GM19397 (cell line): ENCODE measurements around the gene GLYATL3.
"Not testable (repeated sequence)": the region's sequence is repeated elsewhere in the genome, so short reads cannot be mapped to it uniquely, and the experiment has no call there.

Experiments used
- ATAC-seq: cut with Tn5 transposase; IDR thresholded peaks from one replicate; pipeline ENCODE4 v1.9.1; 2021; ENCODE audit warnings: mild to moderate bottlenecking, moderate library complexity; ENCODE audit not compliant: unreplicated experiment

The GLYATL3 gene

GRCh38 chr6:49499623-49500022 lies at the start of gene GLYATL3:
GLYATL3 (plus strand) TSS chr6:49499923; CDS start chr6:49511991, 12,068 bp downstream.
- no peak for ATAC-seq

DNA sequence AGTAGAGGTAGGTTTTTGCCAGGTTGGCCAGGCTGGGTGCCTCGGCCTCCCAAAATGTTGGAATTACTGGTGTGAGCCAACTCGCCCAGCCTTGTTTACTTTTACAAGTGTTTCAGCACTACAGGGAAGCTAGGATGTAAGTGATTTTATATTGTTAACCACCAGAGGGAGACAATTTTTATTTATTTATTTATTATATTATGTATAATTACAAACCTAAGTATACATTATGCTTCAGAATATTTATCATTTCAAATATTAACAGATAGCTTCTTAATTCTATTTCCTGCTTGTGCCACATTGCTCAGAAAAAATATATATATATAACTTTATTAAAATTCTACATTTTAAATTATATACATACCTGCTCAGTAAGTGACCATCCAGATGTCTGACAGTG lies 46.5 kb upstream of the GLYATL3 start:
- ATAC-seq = no peak

DNA sequence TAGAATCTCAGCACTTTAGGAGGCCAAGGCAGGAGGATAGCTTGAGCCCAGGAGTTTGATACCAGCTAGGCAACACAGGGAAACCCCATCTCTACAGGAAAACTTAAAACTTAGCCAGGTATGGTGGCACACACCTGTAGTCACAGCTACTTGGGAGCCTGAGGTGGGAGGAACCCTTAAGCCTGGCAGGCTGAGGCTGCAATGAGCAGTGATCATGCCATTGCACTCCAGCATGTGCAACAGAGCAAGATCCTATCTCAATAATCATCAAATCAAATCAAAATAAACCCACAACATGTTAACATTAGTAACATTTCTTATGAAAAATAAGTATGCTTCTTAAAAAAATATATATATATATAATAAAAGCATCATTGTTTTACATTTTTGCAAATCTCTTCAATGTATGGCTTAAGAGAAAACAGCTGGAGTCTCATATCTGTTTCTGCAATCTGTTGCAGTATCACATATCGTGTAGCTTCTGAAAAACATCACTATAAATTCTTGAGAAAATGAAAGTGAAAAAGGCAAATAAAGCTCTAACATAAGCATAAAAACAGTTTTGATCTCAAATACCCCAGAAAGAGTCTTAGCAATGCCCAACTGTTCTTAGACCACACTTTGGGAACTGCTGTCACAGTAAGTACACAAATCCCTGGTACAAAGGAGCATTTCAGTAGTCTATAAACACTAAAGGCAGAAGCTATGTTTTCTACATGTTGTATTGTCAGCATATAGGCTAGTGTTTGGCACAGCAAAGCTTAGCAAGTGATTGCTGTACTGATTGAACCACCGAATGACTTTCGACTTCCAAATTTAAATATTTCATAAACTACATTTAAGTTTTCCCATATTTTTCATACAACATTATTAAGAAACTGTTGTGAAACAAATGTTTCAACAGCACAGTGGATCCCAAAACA lies 44.7 kb upstream of the GLYATL3 start:
- peak; percentile 71 for ATAC-seq

GRCh38 chr6:49457771-49458170 lies 42.0 kb upstream of the GLYATL3 start:
- no peak for ATAC-seq

DNA sequence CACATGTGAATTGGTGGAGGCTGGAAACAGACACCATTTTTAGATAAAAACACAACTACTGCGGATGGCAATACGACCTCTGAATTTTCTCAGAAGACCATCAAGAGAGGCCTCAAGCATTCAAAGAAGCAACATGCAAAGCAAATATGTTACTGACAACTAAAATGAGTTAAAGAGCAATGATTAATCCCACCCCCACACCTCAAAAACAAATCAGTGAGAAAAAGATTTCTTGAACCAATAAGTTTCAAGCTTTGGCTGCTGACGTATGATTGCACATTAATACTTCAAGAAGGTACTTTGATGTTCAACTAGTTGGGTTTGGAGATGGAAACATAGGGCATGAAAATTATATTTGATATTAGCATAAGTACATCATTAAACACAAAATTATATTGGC lies 37.7 kb upstream of the GLYATL3 start:
- ATAC-seq = no peak

GRCh38 chr6:49462599-49462926 lies 37.2 kb upstream of the GLYATL3 start:
- ATAC-seq = peak; percentile 11

GRCh38 chr6:49462927-49463611 lies 36.7 kb upstream of the GLYATL3 start, which contains the start of the genes CENPQ and MMUT:
CENPQ (plus strand) TSS chr6:49463370; CDS start chr6:49470177, 6,807 bp downstream.
MMUT (minus strand) TSS chr6:49463253; CDS start chr6:49459466, 3,787 bp downstream.
- ATAC-seq = peak; percentile 100

- ATAC-seq = no peak
These were observed 36.1 kb upstream of the GLYATL3 start for GRCh38 chr6:49463612-49463967.

DNA sequence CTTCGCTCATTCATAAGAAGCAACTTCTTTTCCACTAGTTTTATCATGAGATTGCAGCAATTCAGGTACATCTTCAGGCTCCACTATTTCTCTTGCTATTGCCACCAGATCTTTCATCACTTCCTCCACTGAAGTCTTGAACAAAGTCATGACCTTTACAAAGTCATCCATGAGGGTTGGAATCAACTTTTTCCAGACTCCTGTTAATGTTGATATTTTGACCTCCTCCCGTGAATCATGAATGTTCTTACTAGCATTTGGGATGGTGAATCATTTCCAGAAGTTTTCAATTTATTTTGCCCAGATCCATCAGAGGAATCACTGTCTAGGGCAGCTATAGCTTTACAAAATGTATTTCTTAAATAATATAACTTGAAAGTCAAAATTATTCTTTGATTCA lies 35.0 kb upstream of the GLYATL3 start:
- ATAC-seq = no peak

DNA sequence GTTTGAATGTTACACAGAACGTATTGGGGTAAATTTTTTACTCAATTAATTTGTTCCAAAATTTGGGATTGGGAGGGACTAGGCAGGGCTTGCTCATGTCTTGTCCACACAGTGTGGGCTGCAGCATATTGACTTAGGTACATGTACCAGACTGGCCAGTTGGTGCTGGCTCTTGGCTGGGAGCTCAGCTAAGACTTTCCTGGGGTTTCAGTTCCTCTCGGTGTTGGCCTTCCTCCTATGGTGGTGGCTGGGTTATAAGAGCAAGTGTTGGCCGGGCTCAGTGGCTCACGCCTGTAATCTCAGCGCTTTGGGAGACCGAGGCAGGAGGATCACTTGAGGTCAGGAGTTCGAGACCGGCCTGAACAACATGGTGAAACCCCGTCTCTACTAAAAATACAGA lies 31.7 kb upstream of the GLYATL3 start:
- no peak for ATAC-seq

- ATAC-seq = not testable (repeated sequence)
These were observed 23.2 kb upstream of the GLYATL3 start for GRCh38 chr6:49476564-49476963.

DNA sequence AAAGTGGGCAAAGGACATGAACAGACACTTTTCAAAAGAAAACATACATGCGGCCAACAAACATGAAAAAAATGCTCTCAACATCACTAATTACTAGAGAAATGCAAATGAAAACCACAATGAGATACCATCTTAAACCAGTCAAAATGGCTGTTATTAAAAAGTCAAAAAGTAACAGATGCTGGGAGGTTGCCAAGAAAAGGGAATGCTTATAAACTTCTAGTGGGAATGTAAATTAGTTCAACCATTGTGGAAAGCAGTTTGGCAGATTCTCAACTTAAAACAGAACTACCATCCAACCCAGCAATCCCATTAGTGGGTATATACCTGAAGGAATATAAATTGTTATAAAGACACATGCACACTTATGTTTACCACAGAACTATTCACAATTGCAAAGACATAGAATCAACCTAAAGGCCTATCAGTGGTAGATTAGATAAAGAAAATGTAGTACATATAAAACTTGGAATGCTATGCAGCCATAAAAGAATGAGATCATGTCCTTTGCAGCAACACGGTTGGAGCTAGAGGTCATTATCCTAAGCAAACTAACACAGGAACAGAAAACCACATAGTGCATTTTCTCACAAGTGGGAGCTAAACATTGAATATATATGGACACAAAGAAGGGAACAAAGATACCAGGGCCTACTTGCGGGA lies 20.3 kb upstream of the GLYATL3 start:
- no peak for ATAC-seq

DNA sequence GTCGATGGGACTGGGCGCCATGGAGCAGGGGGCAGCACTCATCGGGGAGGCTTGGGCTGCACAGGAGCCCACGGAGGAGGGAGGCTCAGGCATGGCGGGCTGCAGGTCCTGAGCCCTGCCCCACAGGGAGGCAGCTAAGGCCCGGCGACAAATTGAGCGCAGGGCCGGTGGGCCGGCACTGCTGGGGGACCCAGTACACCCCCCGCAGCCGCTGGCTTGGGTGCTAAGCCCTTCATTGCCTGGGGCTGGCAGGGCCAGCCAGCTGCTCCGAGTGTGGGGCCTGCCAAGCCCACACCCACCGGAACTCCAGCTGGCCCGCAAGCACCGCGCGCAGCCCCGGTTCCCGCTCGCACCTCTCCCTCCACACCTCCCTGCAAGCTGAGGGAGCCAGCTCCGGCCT lies 17.9 kb upstream of the GLYATL3 start:
- ATAC-seq = not testable (repeated sequence)

DNA sequence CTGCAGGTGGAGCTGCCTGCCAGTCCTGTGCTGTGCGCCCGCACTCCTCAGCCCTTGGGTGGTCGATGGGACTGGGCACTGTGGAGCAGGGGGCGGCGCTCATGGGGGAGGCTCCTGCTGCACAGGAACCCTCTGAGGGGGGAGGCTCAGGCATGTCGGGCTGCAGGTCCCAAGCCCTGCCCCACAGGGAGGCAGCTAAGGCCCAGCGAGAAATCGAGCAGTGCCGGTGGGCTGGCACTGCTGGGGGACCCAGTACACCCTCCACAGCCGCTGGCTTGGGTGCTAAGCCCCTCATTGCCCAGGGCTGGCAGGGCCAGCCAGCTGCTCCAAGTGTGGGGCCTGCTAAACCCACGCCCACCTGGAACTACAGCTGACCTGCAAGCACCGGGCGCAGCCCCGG lies 16.3 kb upstream of the GLYATL3 start:
- not testable (repeated sequence) for ATAC-seq

GRCh38 chr6:49490633-49491032 lies 9.1 kb upstream of the GLYATL3 start:
- no peak for ATAC-seq

DNA sequence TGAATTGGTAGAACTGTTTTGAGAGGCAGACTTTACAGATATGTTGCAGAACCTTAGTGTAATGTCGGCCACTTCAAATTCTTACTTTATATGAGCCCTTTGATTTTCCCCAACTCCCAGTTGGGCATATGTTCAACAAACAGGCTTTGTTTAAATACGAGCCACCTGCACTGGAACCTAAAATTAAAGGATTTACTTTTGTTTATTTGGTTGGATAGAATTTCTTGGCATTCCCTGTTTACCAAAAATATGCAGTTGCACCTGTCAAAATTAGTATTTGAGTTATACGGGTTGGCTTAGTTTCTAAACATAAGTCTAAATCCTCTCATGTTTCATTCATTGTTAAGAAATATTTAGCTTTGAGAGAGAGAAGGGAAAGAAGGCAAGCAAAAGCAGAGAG lies 2.4 kb upstream of the GLYATL3 start:
- ATAC-seq = no peak

GRCh38 chr6:49499126-49499525 lies 597 bp upstream of the GLYATL3 start:
- ATAC-seq = no peak

- no peak for ATAC-seq
These were observed 4.9 kb downstream of the GLYATL3 start for GRCh38 chr6:49504666-49505065.

- no peak for ATAC-seq
These were observed 6.9 kb downstream of the GLYATL3 start for GRCh38 chr6:49506569-49507111.

DNA sequence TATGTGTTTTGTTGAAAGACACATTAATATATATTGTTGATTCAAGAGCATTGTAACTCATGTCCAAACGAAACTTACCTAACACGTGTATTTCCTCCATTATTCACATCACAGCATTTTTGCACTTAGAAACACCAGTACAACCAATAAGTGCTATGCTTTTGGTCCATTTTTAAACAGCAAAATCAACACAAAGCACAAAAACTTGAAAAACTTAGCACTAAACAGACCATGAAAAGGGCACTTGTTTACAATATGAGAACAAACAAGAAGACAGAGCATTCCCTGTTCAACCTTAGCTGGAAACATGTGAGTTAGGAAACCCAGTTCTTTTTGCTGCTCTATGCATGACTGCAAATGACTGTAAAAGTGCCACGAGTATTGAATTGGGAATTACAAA lies 9.6 kb downstream of the GLYATL3 start:
- ATAC-seq = no peak
